BJ (cell line): ENCODE data around the gene NFIA. TPM values are rescaled to one million over a fixed set of nuclear protein-coding genes. Genes with fewer than 3 reads are reported as not detected.

ENCODE experiments used
- CTCF ChIA-PET: fragments of 350-600 bp; formaldehyde crosslinking; extraction: SDS; loops from one replicate; lab custom pipeline; 2021; ENCODE audit warnings: antibody characterized with exemption, inconsistent platforms; lab: Yijun Ruan, JAX
- POLR2A ChIA-PET: fragments of 300-600 bp; sonication (Branson Sonifier 250); formaldehyde crosslinking; extraction: SDS; loops from one replicate; lab custom pipeline; 2021; ENCODE audit warnings: antibody characterized with exemption; lab: Charles Lee
- DNase-seq: peaks from one replicate; pipeline ENCODE4 v3.0.0-alpha.2; 2011; ENCODE audit warnings: low read depth
- H3K27me3 ChIP-seq: 2 replicates; pipeline ENCODE4 v1.6.0; 2011; ENCODE audit warnings: low read length; ENCODE audit not compliant: control insufficient read depth, insufficient read depth
- H3K36me3 ChIP-seq: 2 replicates; pipeline ENCODE4 v1.5.1; 2011; ENCODE audit warnings: low read length; ENCODE audit not compliant: control insufficient read depth, insufficient read depth
- H3K4me3 ChIP-seq: 2 replicates; pipeline ENCODE4 v1.5.1; 2011; ENCODE audit warnings: low read depth, mild to moderate bottlenecking, control low read depth, low read length
- polyA plus RNA-seq: library from polyadenylated mRNA; depleted of rRNA; stranded (reverse); fragments of >200 nt; gene quantifications from 2 replicates; pipeline ENCODE4 v1.2.3, GENCODE V29; 2011
- TF ChIP-seq, protein P1 (sequence below): IDR thresholded peaks from 2 replicates; pipeline ENCODE4 v1.5.1; 2011; ENCODE audit warnings: low read depth, mild to moderate bottlenecking, control low read depth, inconsistent platforms, low read length, moderate library complexity; ENCODE audit not compliant: insufficient read depth

Gene NFIA
- polyA plus RNA-seq, 1 experiment, result 4.5 TPM

DNA sequence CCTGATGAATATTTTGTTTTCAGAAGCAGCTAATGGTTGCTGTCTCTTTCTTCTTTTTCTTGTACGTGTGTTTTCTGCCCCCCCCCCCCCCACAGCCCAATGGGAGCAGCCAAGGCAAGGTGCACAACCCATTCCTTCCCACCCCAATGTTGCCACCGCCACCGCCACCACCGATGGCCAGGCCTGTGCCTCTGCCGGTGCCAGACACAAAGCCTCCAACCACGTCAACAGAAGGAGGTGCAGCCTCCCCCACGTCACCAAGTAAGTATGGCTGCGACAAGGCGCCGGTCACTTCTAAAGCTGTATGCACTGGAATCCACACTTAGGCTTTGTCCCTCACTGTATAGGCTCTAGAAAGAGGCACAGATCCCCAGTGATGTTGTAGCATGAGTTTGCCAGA lies 324.1 kb downstream of the NFIA start:
- ChIA-PET POLR2A (no interaction called here), CTCF (interaction anchor here (0.6 kb wide), 1 partner anchor 357 kb away, joined by 3 read pairs; no protein-coding TSS in a partner anchor)
- Histone ChIP-seq H3K27me3 (no peaks in the 10 kb centered on the region), H3K4me3 (no peak overlapping the region), H3K36me3 (no peaks in the 10 kb centered on the region)
- no peak for DNase-seq
- TF ChIP-seq, protein P1, sequence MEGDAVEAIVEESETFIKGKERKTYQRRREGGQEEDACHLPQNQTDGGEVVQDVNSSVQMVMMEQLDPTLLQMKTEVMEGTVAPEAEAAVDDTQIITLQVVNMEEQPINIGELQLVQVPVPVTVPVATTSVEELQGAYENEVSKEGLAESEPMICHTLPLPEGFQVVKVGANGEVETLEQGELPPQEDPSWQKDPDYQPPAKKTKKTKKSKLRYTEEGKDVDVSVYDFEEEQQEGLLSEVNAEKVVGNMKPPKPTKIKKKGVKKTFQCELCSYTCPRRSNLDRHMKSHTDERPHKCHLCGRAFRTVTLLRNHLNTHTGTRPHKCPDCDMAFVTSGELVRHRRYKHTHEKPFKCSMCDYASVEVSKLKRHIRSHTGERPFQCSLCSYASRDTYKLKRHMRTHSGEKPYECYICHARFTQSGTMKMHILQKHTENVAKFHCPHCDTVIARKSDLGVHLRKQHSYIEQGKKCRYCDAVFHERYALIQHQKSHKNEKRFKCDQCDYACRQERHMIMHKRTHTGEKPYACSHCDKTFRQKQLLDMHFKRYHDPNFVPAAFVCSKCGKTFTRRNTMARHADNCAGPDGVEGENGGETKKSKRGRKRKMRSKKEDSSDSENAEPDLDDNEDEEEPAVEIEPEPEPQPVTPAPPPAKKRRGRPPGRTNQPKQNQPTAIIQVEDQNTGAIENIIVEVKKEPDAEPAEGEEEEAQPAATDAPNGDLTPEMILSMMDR, result no peak

DNA sequence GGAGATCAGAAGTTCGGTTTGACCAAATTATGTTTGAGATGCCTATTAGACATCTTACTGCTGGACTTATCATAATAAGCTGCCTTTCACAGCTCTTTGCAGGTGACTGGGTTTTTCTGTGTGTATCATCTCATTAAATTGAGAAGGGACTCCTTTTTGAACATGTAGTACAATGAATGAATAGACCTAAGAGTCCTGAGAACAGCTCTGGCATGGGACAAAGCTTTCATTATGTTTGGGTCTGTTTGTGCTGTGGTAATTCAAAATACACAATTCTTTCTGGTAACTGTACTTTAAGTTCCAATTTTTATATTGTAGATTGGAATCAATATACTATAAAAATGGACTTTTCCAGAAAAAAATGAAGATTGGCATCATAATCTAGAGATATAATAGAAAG lies 330.2 kb downstream of the NFIA start:
- Histone ChIP-seq H3K27me3 (no peaks in the 10 kb centered on the region), H3K36me3 (no peaks in the 10 kb centered on the region), H3K4me3 (no peak overlapping the region)
- DNase-seq, result no peak
- POLR2A ChIA-PET, result no interaction called here
- TF ChIP-seq, protein P1, result no peak
- CTCF ChIA-PET, result no interaction called here

DNA sequence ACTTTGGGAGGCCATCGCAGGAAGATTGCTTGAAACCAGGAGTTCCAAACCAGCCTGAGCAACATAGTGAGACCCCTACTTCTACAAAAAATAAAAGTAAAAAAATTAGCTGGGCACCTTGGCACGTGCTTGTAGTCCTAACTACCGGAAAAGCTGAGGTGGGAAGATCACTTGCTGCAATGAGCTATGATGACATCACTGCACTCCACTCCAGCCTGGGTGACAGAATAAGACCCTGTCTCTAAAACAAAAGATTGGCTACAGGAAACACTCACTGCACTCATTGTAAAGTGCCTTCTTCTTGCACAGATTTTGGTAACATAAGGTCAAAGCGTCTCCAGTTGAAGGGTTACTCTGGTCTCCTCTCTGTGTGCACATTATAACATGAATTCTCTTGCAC lies 336.8 kb downstream of the NFIA start:
- DNase-seq, result no peak
- CTCF ChIA-PET, result interaction anchor here (1.2 kb wide), 1 partner anchor 369 kb away, joined by 3 read pairs; no protein-coding TSS in a partner anchor
- H3K27me3 ChIP-seq, result no peaks in the 10 kb centered on the region
- TF ChIP-seq, protein P1, result no peak
- POLR2A ChIA-PET, result no interaction called here
- no peak overlapping the region for H3K4me3 ChIP-seq
- H3K36me3 ChIP-seq, result no peaks in the 10 kb centered on the region

DNA sequence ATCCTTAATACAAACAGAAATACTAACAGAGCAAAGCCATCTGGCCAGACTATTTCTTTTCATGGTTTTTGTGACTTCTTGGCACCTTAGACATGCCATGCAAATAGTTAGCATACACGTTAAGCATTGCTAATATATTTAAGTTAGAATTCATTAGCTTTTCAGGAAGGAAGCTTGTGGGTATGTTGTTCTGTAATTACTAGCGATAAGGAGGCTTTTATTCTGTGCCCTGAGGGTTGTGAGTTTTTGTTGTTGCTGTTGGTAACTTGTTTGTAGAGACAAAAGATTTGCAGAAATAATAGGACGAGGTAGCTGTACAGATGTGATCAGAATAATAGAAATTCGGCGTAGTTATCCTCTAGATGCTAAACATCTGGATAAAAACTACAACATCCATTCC lies 337.3 kb downstream of the NFIA start:
- Histone ChIP-seq H3K27me3 (no peaks in the 10 kb centered on the region), H3K36me3 (no peaks in the 10 kb centered on the region), H3K4me3 (no peak overlapping the region)
- DNase-seq, result no peak
- ChIA-PET CTCF (interaction anchor here (1.2 kb wide), 1 partner anchor 369 kb away, joined by 3 read pairs; no protein-coding TSS in a partner anchor), POLR2A (no interaction called here)
- TF ChIP-seq, protein P1, result no peak

DNA sequence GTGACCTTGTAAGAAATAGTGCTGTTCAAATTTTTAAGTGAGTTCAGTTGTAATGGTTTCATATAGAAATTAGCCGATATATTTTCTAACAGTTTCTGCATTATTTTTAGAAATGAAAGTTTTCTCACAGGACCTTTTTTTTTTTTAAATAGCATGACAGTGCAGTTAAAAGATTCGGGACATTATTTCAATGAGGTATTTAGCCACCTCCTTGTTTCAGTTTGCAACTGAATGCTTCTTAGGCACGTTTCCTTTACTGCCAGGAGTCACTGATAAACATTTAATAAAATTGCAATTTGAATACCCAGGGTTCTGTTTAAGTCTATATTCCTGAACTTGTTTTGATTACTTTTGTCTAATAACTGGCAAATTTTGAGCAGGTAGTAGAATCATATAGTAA lies 337.9 kb downstream of the NFIA start:
- H3K36me3 ChIP-seq, result no peaks in the 10 kb centered on the region
- no peak overlapping the region for H3K4me3 ChIP-seq
- CTCF ChIA-PET, result interaction anchor here (1.2 kb wide), 1 partner anchor 370 kb away, joined by 3 read pairs; no protein-coding TSS in a partner anchor
- DNase-seq, result no peak
- no peaks in the 10 kb centered on the region for H3K27me3 ChIP-seq
- POLR2A ChIA-PET, result no interaction called here
- TF ChIP-seq, protein P1, result no peak
